Epithelial cell of esophagus (primary cell): Measurements from ENCODE around the gene CALR.

Experiments
- DNase-seq: peaks from one replicate; pipeline ENCODE4 v3.0.0; 2010; ENCODE audit warnings: low read depth
- H3K4me3 ChIP-seq: 2 replicates; pipeline ENCODE4 v1.5.1; 2011; ENCODE audit warnings: mild to moderate bottlenecking, low read length, control low read depth
- CTCF ChIP-seq: IDR thresholded peaks from 2 replicates; pipeline ENCODE4 v1.5.1; 2011; ENCODE audit warnings: low read depth, mild to moderate bottlenecking, low read length, control low read depth, inconsistent platforms; ENCODE audit not compliant: insufficient read depth; ENCODE audit errors: missing control alignments

Gene CALR

GRCh38 chr19:12943437-12944044, 5.1 kb downstream of the CALR start:
- TF ChIP-seq CTCF = no peak
- H3K4me3 ChIP-seq = no peak overlapping the region

GRCh38 chr19:12944104-12944674, 5.8 kb downstream of the CALR start:
- no peak overlapping the region for H3K4me3 ChIP-seq
- no peak for DNase-seq
- no peak for TF ChIP-seq CTCF

More at GRCh38 chr19:12943437-12944044, 5.1 kb downstream of the CALR start:
- DNase-seq = no peak

- peak; percentile 98 for DNase-seq
- peak within 1 kb of the TSS; percentile 80 for H3K4me3 ChIP-seq
- TF ChIP-seq CTCF = no peak
Measured at GRCh38 chr19:12945479-12946091, 7.2 kb downstream of the CALR start, which contains the start of gene RAD23A. RAD23A (plus strand) TSS chr19:12945862; CDS start chr19:12945949, 87 bp downstream.

GRCh38 chr19:12946092-12946721, 7.8 kb downstream of the CALR start:
- TF ChIP-seq CTCF = no peak
- peak overlapping the region; percentile 80 for H3K4me3 ChIP-seq
- peak; percentile 84 for DNase-seq

GRCh38 chr19:12946731-12947496, 8.5 kb downstream of the CALR start:
- TF ChIP-seq CTCF = no peak
- DNase-seq = no peak
- peak overlapping the region; percentile 80 for H3K4me3 ChIP-seq

GRCh38 chr19:12947702-12948611, 9.5 kb downstream of the CALR start:
- no peak for DNase-seq
- no peak for TF ChIP-seq CTCF

More at GRCh38 chr19:12947702-12948611, 9.5 kb downstream of the CALR start:
- H3K4me3 ChIP-seq = no peak overlapping the region
